DND-41 (cell line): ENCODE measurements around the gene SLC44A1.

Experiments
- EZH2 ChIP-seq: IDR thresholded peaks from 3 replicates; pipeline ENCODE4 v1.6.1; 2012; ENCODE audit warnings: borderline replicate concordance, low read depth, mild to moderate bottlenecking, moderate library complexity, low read length, inconsistent platforms; ENCODE audit not compliant: severe bottlenecking
- TF ChIP-seq, protein P1 (sequence below): IDR thresholded peaks from 2 replicates; pipeline ENCODE4 v1.5.1; 2012; ENCODE audit warnings: borderline replicate concordance, low read length, moderate library complexity, mild to moderate bottlenecking; ENCODE audit not compliant: poor library complexity, severe bottlenecking; ENCODE audit errors: extremely low read depth

DNA sequence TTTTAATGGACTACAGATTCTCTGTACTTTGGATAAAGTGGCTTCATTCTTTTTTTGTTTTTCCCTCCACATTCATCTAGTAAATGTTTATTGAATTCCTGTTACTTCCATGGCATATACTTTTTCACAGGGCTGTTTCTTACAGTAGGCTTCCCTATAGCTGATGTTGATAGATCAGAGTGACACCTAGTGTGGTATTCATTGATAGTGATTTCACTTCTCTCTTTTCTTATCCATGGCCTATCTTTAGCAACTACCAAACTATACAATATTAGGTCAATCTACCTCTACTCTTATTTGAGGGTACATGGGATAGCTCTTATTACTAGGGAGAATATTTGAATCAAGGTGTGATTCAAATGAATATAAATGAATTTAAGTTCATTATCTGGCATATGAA lies 239.2 kb downstream of the SLC44A1 start:
- TF ChIP-seq, protein P1, sequence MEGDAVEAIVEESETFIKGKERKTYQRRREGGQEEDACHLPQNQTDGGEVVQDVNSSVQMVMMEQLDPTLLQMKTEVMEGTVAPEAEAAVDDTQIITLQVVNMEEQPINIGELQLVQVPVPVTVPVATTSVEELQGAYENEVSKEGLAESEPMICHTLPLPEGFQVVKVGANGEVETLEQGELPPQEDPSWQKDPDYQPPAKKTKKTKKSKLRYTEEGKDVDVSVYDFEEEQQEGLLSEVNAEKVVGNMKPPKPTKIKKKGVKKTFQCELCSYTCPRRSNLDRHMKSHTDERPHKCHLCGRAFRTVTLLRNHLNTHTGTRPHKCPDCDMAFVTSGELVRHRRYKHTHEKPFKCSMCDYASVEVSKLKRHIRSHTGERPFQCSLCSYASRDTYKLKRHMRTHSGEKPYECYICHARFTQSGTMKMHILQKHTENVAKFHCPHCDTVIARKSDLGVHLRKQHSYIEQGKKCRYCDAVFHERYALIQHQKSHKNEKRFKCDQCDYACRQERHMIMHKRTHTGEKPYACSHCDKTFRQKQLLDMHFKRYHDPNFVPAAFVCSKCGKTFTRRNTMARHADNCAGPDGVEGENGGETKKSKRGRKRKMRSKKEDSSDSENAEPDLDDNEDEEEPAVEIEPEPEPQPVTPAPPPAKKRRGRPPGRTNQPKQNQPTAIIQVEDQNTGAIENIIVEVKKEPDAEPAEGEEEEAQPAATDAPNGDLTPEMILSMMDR = no peak
- no peak for TF ChIP-seq EZH2
